ENCODE data around the gene SLC15A3.

- TF ChIP-seq CTCF (IDR thresholded peaks at IDR 0.05) (no peak), POLR2A (IDR thresholded peaks at IDR 0.05) (no peak)
Measured at GRCh38 chr11:60970890-60971289, 18.9 kb upstream of the SLC15A3 start.

Data from thyroid gland (tissue), 4 donors.